Gastrocnemius medialis (tissue), 4 donors: Measurements from ENCODE around the gene CHID1.

ENCODE experiments used
- POLR2A ChIP-seq, 2 donors: fragments of 450-650 bp; IDR thresholded peaks; one replicate each; pipeline ENCODE4 v1.6.1; 2017; ENCODE audit warnings: antibody characterized with exemption in 2 of 2, mild to moderate bottlenecking in 2 of 2, moderate library complexity in 2 of 2
- TF ChIP-seq, protein P1 (sequence below), 5 experiments: fragments of 450-650 bp in 3 of 5; fragments of 200-600 bp in 2 of 5; sonication (generic) in 2 of 5; IDR thresholded peaks in 4 of 5; conservative IDR thresholded peaks in 1 of 5; 1 replicate in 4 of 5; 2 replicates in 1 of 5; pipeline ENCODE4 v1.5.1; 2016 to 2019; ENCODE audit warnings: antibody characterized with exemption in 5 of 5, mild to moderate bottlenecking in 3 of 5, moderate library complexity in 3 of 5

DNA sequence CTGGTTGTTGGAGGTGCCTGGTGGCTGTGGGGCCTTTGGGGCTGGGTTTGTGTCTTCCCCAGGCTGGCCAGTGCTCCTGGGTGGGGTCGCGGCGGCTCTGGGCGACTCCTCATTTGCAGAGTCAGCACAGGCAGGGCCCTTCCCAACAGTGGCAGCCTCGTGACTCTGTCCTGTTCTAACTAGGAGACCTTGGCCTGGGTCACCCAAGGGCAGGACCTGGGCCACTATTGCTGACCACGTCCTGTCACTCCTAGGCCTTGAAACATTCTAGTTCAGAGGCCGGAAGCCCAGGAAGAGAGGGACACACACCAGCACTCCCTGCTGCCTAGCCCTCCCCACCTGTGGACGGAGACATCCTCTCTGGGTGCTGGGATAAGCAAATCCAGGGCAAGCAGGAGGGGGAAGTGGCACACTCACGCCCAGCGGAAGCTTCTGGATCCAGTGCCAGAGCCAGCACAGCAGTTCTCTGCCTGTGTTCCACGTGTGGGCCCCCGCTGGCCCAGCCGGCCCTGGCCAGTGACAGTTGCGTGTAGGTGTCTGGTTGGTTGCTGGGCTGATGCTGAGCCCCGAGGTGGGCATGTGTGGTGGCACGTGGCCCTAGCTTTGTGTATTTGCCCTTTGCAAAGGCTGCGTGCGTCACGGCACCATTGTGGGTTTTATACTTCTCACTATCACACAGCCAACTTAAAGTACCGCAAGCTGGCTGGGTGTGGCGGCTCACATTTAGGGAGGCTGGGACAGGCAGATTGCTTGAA lies 4.3 kb upstream of the CHID1 start:
- TF ChIP-seq, protein P1, sequence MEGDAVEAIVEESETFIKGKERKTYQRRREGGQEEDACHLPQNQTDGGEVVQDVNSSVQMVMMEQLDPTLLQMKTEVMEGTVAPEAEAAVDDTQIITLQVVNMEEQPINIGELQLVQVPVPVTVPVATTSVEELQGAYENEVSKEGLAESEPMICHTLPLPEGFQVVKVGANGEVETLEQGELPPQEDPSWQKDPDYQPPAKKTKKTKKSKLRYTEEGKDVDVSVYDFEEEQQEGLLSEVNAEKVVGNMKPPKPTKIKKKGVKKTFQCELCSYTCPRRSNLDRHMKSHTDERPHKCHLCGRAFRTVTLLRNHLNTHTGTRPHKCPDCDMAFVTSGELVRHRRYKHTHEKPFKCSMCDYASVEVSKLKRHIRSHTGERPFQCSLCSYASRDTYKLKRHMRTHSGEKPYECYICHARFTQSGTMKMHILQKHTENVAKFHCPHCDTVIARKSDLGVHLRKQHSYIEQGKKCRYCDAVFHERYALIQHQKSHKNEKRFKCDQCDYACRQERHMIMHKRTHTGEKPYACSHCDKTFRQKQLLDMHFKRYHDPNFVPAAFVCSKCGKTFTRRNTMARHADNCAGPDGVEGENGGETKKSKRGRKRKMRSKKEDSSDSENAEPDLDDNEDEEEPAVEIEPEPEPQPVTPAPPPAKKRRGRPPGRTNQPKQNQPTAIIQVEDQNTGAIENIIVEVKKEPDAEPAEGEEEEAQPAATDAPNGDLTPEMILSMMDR (IDR thresholded peaks at IDR 0.05 in 4 of 5, conservative IDR thresholded peaks at IDR 0.05 in 1 of 5), result no peak
- TF ChIP-seq POLR2A (IDR thresholded peaks at IDR 0.05), result no peak
